Gastrocnemius medialis (tissue), 4 donors: ENCODE data around the gene SVOPL.

Experiments used
- CTCF ChIP-seq, 5 experiments: fragments of 450-650 bp in 3 of 5; fragments of 200-600 bp in 2 of 5; sonication (generic) in 2 of 5; IDR thresholded peaks in 4 of 5; conservative IDR thresholded peaks in 1 of 5; 1 replicate in 4 of 5; 2 replicates in 1 of 5; pipeline ENCODE4 v1.5.1; 2016 to 2019; ENCODE audit warnings: antibody characterized with exemption in 5 of 5, mild to moderate bottlenecking in 3 of 5, moderate library complexity in 3 of 5
- POLR2A ChIP-seq, 2 donors: fragments of 450-650 bp; IDR thresholded peaks; one replicate each; pipeline ENCODE4 v1.6.1; 2017; ENCODE audit warnings: antibody characterized with exemption in 2 of 2, mild to moderate bottlenecking in 2 of 2, moderate library complexity in 2 of 2

- TF ChIP-seq POLR2A (IDR thresholded peaks at IDR 0.05), result no peak
- TF ChIP-seq CTCF (IDR thresholded peaks at IDR 0.05 in 4 of 5, conservative IDR thresholded peaks at IDR 0.05 in 1 of 5), result no peak
Measured at GRCh38 chr7:138565071-138565450, 136.1 kb downstream of the SVOPL start.
